IPS-20b (cell line): ENCODE results near the gene FAM240B.

ENCODE experiments used
- H3K27ac ChIP-seq: one replicate; pipeline ENCODE4 v1.5.1; 2013; ENCODE audit warnings: low read length
- H3K27me3 ChIP-seq: 2 replicates; pipeline ENCODE4 v1.6.1; 2013; ENCODE audit warnings: mild to moderate bottlenecking, low read length, inconsistent platforms; ENCODE audit not compliant: insufficient read depth
- H3K36me3 ChIP-seq: 2 replicates; pipeline ENCODE4 v1.6.1; 2013; ENCODE audit warnings: low read depth, mild to moderate bottlenecking, inconsistent platforms, low read length, moderate library complexity; ENCODE audit not compliant: insufficient read depth
- H3K4me1 ChIP-seq: 2 replicates; pipeline ENCODE4 v1.6.1; 2013; ENCODE audit warnings: mild to moderate bottlenecking, control low read depth, inconsistent platforms, low read length, moderate library complexity; ENCODE audit not compliant: insufficient read depth
- H3K4me3 ChIP-seq: 2 replicates; pipeline ENCODE4 v1.5.1; 2013; ENCODE audit warnings: mild to moderate bottlenecking, low read length, inconsistent platforms
- H3K9ac ChIP-seq: 2 replicates; pipeline ENCODE4 v1.6.1; 2013; ENCODE audit warnings: low read depth, mild to moderate bottlenecking, inconsistent platforms, low read length, moderate library complexity
- H3K9me3 ChIP-seq: 2 replicates; pipeline ENCODE4 v1.6.1; 2013; ENCODE audit warnings: mild to moderate bottlenecking, low read depth, low read length, inconsistent platforms; ENCODE audit not compliant: insufficient read depth

FAM240B gene

DNA sequence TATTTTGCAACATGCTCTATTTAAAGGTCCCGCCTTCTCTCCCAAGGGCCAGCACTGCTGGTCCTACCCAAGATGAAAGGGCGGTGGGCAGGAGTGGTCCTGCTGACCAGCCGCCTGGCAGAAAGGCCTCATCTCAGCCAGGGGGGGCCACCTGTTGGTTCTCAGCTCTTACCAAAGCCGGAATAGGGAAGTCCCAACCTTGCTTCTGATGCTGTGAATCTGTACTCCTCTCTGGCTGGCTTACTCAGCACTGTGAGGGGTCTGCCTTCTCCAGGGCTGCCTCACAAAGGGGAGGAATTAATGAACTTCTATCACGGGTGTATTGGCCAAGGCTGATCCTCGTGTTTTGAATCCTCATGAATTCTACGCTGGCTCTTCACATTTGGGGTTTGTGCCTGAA, 13.6 kb upstream of the FAM240B start:
- Histone ChIP-seq H3K27me3 (no peaks in the 10 kb centered on the region), H3K36me3 (no peaks in the 10 kb centered on the region), H3K9ac (no peak overlapping the region), H3K9me3 (no peaks in the 10 kb centered on the region), H3K4me1 (no peaks in the 10 kb centered on the region), H3K4me3 (no peak overlapping the region), H3K27ac (no peak overlapping the region)

DNA sequence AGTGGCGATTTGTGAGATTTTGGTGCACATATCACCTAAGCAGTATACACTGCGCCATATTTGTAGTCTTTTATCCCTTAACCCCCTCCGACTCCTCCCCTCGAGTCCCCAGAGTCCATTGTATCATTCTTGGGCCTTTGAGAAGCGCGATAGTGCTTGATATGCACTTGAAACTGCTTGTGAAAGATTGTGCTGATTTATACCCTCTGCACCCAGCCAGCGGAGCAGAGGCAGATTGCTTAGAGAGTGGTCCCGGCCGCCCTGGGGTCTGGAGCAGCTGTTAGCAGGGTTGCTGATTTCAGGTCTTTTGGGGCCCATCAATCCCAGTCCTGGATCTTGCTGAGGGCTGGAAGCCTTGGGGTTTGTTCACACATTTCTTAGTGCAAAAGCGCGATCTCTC, 13.0 kb upstream of the FAM240B start:
- no peak overlapping the region for H3K9ac ChIP-seq
- no peaks in the 10 kb centered on the region for H3K36me3 ChIP-seq
- H3K4me3 ChIP-seq = no peak overlapping the region
- H3K27me3 ChIP-seq = no peaks in the 10 kb centered on the region
- H3K4me1 ChIP-seq = no peaks in the 10 kb centered on the region
- H3K9me3 ChIP-seq = no peaks in the 10 kb centered on the region
- H3K27ac ChIP-seq = no peak overlapping the region

DNA sequence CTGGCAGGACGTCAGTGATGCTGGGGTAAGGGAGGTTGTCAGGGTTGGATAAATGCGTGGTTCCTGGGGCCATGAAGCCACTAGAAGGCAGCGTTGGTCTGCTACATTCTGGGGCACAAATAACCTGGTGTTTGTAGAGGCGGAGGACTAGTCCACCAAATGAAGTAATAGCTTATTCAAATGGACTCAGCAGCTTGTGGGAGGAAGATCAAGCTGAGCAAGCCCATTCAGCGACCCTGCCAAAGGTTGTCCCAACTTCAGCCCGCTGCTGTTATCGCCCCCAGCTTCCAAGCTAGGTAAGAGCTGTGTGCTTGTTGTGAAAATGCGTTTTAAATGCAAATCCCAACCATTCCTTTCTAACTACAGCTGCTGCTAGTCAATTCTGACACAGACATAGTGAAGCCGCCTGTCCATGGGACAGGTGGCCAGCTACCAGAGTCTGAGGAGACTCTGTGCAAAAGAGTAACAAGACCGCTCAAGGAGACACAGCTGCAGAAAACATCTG, 7.6 kb upstream of the FAM240B start:
- Histone ChIP-seq H3K9ac (no peak overlapping the region), H3K36me3 (no peaks in the 10 kb centered on the region), H3K4me3 (no peak overlapping the region), H3K9me3 (no peaks in the 10 kb centered on the region), H3K4me1 (no peaks in the 10 kb centered on the region), H3K27ac (no peak overlapping the region), H3K27me3 (no peaks in the 10 kb centered on the region)

DNA sequence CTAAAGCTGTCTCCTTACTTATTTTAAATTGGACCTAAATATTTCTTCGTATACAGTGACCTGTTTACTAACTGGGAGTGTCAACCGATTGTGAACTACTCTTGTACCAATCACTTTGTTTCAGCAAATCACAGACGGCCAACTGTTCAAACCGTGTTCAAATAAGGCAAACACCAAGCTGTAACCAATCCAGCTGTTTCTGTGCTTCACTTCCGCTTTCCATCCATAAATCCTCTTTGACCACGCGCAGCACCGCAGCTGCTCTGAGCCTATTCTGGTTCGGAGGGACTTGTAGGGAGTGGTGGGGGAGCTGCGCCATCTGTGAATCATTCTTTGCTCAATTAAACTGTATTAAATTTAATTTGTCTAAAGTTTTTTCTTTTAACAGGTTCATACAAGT, 4.8 kb upstream of the FAM240B start:
- H3K36me3 ChIP-seq = no peaks in the 10 kb centered on the region
- H3K9me3 ChIP-seq = no peaks in the 10 kb centered on the region
- H3K9ac ChIP-seq = no peak overlapping the region
- H3K4me3 ChIP-seq = no peak overlapping the region
- H3K4me1 ChIP-seq = no peaks in the 10 kb centered on the region
- no peak overlapping the region for H3K27ac ChIP-seq
- no peaks in the 10 kb centered on the region for H3K27me3 ChIP-seq

DNA sequence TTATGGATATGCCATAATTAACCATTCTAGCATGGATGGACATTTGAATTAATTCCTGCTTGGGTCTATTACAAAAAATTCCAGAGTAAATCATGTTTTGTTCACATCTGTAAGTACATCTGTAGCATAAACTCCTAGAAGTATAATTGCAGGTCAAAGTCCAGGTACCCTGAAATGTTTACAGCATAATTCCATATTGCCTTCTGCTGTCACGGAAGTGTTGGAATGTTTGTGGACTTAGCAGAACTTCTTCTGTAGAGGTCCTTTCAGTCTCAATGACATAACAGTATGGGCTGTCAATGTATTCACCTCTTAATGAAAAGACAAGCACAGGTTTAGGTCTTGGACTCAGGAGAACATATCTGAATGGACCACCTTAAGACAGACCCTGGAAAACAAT, 1.8 kb downstream of the FAM240B start:
- no peaks in the 10 kb centered on the region for H3K36me3 ChIP-seq
- no peak overlapping the region for H3K4me3 ChIP-seq
- H3K27me3 ChIP-seq = no peaks in the 10 kb centered on the region
- no peaks in the 10 kb centered on the region for H3K9me3 ChIP-seq
- 0 out of 2 replicates have a peak, but pooled peaks cover 3% of the 10 kb centered on the region for H3K4me1 ChIP-seq
- no peak overlapping the region for H3K9ac ChIP-seq
- no peak overlapping the region for H3K27ac ChIP-seq

DNA sequence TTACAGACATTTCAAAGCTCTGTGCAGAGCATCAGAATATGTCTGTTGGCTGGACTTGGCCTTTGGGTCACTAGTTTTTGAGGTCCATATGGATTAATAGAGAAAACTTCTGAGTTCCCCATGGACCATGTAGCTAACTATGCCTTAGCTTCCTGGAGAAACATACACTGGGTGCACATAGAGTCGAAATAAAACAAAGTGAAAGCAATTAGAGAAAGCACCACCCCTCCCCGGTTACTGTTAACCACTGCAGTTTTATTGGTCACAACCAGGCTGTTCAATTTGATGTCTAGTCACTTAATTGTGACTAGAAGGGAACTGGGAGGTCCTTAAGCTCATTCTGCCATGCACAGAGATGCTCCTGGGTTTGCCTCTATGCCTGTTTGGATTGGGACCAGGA, 4.2 kb downstream of the FAM240B start:
- Histone ChIP-seq H3K4me3 (no peak overlapping the region), H3K9me3 (no peaks in the 10 kb centered on the region), H3K27me3 (no peaks in the 10 kb centered on the region), H3K4me1 (0 out of 2 replicates have a peak, but pooled peaks cover 3% of the 10 kb centered on the region), H3K9ac (no peak overlapping the region), H3K36me3 (no peaks in the 10 kb centered on the region), H3K27ac (no peak overlapping the region)

DNA sequence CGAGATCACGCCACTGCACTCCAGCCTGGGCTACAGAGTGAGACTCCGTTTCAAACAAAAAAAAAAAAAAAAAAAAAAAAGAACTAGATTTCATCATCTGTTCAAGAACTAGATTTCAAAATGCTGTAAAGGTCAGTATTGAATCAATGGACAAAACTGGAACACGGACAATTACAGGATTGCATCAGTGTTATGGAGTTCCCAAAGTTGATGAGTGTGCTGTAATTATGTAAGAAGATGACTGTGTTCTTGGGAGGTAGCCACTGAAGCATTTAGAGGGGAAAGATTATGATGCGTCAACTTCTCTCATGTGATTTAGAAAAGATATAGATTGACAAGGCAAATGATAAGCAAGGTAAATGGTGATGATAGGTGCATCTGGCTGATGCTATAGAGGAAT, 6.5 kb downstream of the FAM240B start:
- Histone ChIP-seq H3K4me1 (0 out of 2 replicates have a peak, but pooled peaks cover 3% of the 10 kb centered on the region), H3K9me3 (no peaks in the 10 kb centered on the region), H3K27me3 (no peaks in the 10 kb centered on the region), H3K36me3 (no peaks in the 10 kb centered on the region), H3K9ac (no peak overlapping the region), H3K27ac (no peak overlapping the region), H3K4me3 (no peak overlapping the region)

DNA sequence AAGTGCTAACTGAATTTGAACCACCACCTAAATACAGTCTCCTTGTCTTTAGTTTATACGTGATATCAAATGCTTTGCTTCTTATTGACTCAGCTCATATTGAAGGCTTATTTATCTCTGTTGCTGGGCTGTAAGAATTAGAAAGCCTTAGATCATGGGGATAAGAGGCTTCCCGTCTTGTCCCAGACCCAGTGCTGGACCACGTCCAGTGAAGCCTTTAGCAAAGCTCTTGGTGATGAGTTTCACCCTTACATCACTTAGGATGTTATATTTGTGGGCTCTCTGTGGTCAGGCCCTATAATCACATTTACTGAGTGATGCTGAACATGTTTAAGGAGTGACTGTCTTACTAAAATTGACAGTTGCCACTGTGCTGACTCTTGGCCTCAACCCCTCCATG, 11.2 kb downstream of the FAM240B start:
- H3K4me3 ChIP-seq = no peak overlapping the region
- H3K27me3 ChIP-seq = no peaks in the 10 kb centered on the region
- no peak overlapping the region for H3K9ac ChIP-seq
- no peaks in the 10 kb centered on the region for H3K4me1 ChIP-seq
- H3K36me3 ChIP-seq = no peaks in the 10 kb centered on the region
- H3K27ac ChIP-seq = no peak overlapping the region
- H3K9me3 ChIP-seq = no peaks in the 10 kb centered on the region

DNA sequence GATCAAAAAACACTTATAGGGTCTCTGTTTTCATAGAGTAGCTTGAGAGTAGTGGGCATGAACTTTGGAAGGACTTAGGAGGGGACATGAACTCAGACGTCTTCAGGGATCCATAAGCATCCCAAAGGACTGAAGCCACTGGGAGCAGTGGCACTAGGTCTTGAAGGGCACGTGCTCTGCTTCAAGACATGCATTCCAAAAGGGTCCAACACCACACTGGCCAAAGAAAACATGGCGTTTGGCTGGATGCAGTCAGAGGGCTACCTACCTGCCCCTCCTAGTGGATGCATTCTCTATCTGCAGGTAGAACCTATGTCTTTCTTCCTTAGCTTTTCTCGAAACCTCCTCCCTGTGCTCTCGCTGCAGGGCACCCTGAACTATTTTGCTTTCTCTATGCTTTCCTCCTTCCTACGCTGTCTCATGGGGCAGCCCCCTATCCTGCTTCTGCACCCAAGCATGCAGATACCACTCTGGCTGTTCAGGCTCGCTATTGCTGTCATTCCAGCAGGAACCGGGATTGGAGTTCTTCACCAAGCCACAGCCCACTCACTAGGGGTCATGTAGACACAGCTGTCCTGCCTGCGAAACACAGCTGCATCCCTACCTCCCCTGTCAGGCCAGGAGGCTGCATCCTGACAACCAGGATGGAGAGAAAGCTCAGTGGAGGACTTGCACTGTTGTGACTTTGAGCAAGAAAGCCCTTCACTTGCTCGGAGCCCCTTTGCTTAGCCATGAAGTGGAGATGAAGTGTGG, 11.9 kb downstream of the FAM240B start:
- no peak overlapping the region for H3K27ac ChIP-seq
- H3K4me1 ChIP-seq = no peaks in the 10 kb centered on the region
- H3K27me3 ChIP-seq = no peaks in the 10 kb centered on the region
- H3K36me3 ChIP-seq = no peaks in the 10 kb centered on the region
- H3K9ac ChIP-seq = no peak overlapping the region
- H3K4me3 ChIP-seq = no peak overlapping the region
- H3K9me3 ChIP-seq = no peaks in the 10 kb centered on the region

DNA sequence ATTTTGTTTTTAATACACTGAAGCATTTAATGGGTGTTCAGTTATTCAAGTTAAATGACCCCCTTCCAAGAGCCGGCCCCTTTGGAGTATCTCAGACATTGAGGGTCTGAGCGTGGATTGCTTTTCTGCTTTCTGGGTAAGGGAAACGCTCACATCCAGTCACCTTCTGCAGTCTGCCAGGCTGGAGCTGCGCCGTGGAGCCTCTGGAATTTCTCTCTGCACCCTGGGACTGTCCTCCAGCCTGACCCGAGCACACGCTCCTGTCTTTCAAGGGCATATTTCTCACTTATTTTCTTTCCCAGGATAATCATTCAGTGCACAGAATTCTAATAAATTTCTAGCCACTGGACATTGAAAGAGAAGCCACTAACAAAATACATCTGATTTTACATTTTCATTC, 13.4 kb downstream of the FAM240B start:
- H3K4me1 ChIP-seq = no peaks in the 10 kb centered on the region
- H3K9ac ChIP-seq = no peak overlapping the region
- H3K27ac ChIP-seq = no peak overlapping the region

DNA sequence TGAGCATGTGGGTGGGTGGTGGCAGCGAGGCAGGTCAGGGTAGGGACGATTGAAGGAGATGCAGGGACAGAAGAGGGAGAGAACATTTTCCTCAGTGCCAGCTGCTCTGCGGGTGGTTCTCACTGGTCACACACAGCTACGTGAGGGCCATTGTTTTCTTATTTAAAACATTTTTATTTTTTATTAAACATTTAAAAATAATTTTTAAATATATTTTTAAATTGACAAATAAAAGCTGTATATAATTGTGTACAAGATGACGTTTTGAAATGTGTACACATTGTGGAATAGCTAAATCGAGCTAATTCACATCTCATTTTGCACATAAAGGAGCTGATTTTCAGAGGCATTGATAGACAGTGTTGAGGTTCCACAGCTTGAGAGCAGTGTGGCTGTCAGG, 14.0 kb downstream of the FAM240B start:
- H3K27me3 ChIP-seq = no peaks in the 10 kb centered on the region
- no peaks in the 10 kb centered on the region for H3K36me3 ChIP-seq
- no peak overlapping the region for H3K4me3 ChIP-seq
- H3K9ac ChIP-seq = no peak overlapping the region
- H3K27ac ChIP-seq = no peak overlapping the region
- no peaks in the 10 kb centered on the region for H3K4me1 ChIP-seq
- H3K9me3 ChIP-seq = no peaks in the 10 kb centered on the region

More for the DNA sequence above, 13.4 kb downstream of the FAM240B start:
- no peak overlapping the region for H3K4me3 ChIP-seq
- no peaks in the 10 kb centered on the region for H3K36me3 ChIP-seq
- no peaks in the 10 kb centered on the region for H3K27me3 ChIP-seq
- H3K9me3 ChIP-seq = no peaks in the 10 kb centered on the region

DNA sequence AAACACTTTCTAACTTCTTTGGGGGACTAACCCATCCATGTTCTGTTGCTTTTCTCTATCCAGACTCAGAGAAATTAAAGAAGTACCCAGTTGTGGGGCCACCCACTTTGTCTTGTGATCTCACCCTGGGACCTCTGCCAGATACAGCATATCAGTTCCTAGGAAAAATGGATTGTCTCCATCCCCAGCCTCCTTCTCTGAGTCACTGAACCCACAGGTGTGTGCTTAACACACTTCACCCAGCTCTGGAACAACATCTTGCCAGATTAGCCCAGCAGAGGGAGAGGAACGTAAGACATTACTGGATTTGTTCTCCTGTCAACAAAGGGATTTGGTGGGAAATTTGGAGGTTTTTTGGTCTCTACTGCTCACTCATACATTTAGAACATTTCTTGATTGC, 19.2 kb downstream of the FAM240B start:
- Histone ChIP-seq H3K27me3 (no peaks in the 10 kb centered on the region), H3K9ac (no peak overlapping the region), H3K4me3 (no peak overlapping the region), H3K36me3 (no peaks in the 10 kb centered on the region), H3K9me3 (no peaks in the 10 kb centered on the region), H3K27ac (no peak overlapping the region), H3K4me1 (no peaks in the 10 kb centered on the region)
